ENCODE measurements around the gene OTOF. TPM values are rescaled to one million over a fixed set of nuclear protein-coding genes. Genes with fewer than 3 reads are reported as not detected.

Gene OTOF
- total and polyA plus RNA-seq, 2 donors (not counting 3 experiments of a cell fraction or from before 2014, with no cell fraction given) = 0.06 to 0.22 TPM

DNA sequence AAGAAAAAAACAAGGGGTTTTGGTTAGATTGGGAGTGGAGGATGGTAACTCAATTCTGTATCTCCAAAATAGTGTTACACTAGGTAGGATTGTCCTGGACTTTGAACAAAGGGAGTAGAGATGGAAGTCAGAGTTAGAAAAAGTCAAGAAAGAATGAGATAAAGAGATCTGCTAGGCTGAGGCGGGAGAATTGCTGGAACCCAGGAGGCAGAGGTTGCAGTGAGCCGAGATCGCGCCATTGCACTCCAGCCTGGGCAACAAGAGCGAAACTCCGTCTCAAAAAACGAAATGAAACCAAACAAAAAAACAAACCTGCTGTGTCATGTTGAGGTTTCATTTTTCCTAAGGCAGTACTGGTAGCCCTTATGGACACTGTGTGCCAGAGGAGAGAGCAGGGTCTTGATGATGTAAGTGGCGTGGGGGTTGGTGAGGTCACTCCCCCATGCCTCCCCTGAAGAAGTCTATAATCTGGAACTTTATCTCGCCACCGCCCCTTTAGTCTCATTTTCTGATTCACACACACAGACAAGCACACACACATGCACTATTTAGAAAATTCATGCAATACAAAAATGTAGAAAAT lies 65.7 kb downstream of the OTOF start:
- H3K27ac ChIP-seq (ENCODE audit: insufficient read depth, low read depth, low read length) = no peak overlapping the region
- H3K4me2 ChIP-seq (ENCODE audit: insufficient read depth, low read length) = no peak overlapping the region
- dilution Hi-C loops (cut with MboI; ENCODE audit: extremely low pct_ligation_motif_present, low sequenced_read_pairs) = no loop called here

DNA sequence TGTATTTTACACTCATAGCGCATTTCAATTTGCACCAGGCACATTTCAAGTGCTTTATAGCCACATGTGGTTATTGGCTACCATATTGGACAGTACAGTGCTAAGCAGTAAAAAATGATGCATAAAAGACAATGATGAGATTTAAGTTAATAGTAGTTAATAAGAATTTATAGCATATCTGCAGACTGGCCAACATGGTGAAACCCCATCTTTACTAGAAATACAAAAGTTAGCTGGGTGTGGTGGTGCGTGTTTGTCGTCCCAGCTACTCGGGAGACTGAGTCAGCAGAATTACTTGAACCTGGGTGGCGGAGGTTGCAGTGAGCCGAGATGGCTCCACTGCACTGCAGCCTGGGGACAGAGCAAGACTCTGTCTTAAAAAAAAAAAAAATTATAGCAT lies 66.5 kb downstream of the OTOF start:
- BruUV-seq (replicated peaks) = no TSS peak
- TF ChIP-seq FOS (IDR thresholded peaks at IDR 0.05; ENCODE audit: borderline replicate concordance, insufficient read depth, low read length) = no peak
- intact Hi-C loops (cut with micrococcal nuclease) = no loop called here

More for the DNA sequence above, 65.7 kb downstream of the OTOF start:
- DNase-seq (ENCODE audit: low read depth, low spot score) (no peak), FAIRE-seq (no peak)
- Histone ChIP-seq H3K4me1 (ENCODE audit: control insufficient read depth, extremely low read depth, insufficient read depth, low read length) (no peaks in the 10 kb centered on the region), H3K9ac (replicated peaks; ENCODE audit: extremely low read depth, insufficient read depth, low read length) (no peak overlapping the region), H3K27me3 (ENCODE audit: control insufficient read depth in 2 of 2, insufficient read depth in 2 of 2, low read length in 2 of 2) (peaks cover 1 to 7% of the 10 kb centered on the region in 2 experiments), H3K4me3 (replicated peaks in 1 of 3; ENCODE audit: insufficient read depth in 1 of 3, low read depth in 1 of 3, low read length in 3 of 3) (no peak overlapping the region), H3K36me3 (ENCODE audit: control insufficient read depth in 2 of 2, extremely low read depth in 1 of 2, insufficient read depth in 2 of 2, low read length in 2 of 2) (no peaks in the 10 kb centered on the region), H4K20me1 (replicated peaks; ENCODE audit: control insufficient read depth, extremely low read depth, insufficient read depth, low read length) (no peaks in the 10 kb centered on the region), H3K9me1 (replicated peaks; ENCODE audit: control insufficient read depth, extremely low read depth, insufficient read depth, low read length) (no peaks in the 10 kb centered on the region), H3K79me2 (ENCODE audit: control insufficient read depth, insufficient read depth, low read length) (no peaks in the 10 kb centered on the region), H2AFZ (ENCODE audit: low read depth, low read length) (no peak overlapping the region), H3K9me3 (replicated peaks; ENCODE audit: control insufficient read depth, insufficient read depth, low read length) (no peaks in the 10 kb centered on the region)
- intact Hi-C loops (cut with micrococcal nuclease) = no loop called here
- POLR2A ChIA-PET = no interaction called here
- CTCF ChIA-PET = no interaction called here
- TF ChIP-seq FOS (IDR thresholded peaks at IDR 0.05; ENCODE audit: borderline replicate concordance, insufficient read depth, low read length) = no peak
- no peak for TF ChIP-seq MYC (IDR thresholded peaks at IDR 0.05; ENCODE audit: low read depth, low read length)
- BruUV-seq (replicated peaks) = no TSS peak

More for the DNA sequence above, 66.5 kb downstream of the OTOF start:
- dilution Hi-C loops (cut with MboI; ENCODE audit: extremely low pct_ligation_motif_present, low sequenced_read_pairs) = no loop called here
- H3K9me1 ChIP-seq (replicated peaks; ENCODE audit: control insufficient read depth, extremely low read depth, insufficient read depth, low read length) = no peaks in the 10 kb centered on the region
- no peak overlapping the region for H2AFZ ChIP-seq (ENCODE audit: low read depth, low read length)
- peaks cover 1 to 7% of the 10 kb centered on the region in 2 experiments for H3K27me3 ChIP-seq (ENCODE audit: control insufficient read depth in 2 of 2, insufficient read depth in 2 of 2, low read length in 2 of 2)
- no peak overlapping the region for H3K4me3 ChIP-seq (replicated peaks in 1 of 3; ENCODE audit: insufficient read depth in 1 of 3, low read depth in 1 of 3, low read length in 3 of 3)
- no peaks in the 10 kb centered on the region for H4K20me1 ChIP-seq (replicated peaks; ENCODE audit: control insufficient read depth, extremely low read depth, insufficient read depth, low read length)
- POLR2A ChIA-PET = no interaction called here
- no peak overlapping the region for H3K9ac ChIP-seq (replicated peaks; ENCODE audit: extremely low read depth, insufficient read depth, low read length)
- no peaks in the 10 kb centered on the region for H3K79me2 ChIP-seq (ENCODE audit: control insufficient read depth, insufficient read depth, low read length)
- FAIRE-seq (no peak), DNase-seq (ENCODE audit: low read depth, low spot score) (no peak)
- H3K4me2 ChIP-seq (ENCODE audit: insufficient read depth, low read length) = no peak overlapping the region
- no peak overlapping the region for H3K27ac ChIP-seq (ENCODE audit: insufficient read depth, low read depth, low read length)
- no peaks in the 10 kb centered on the region for H3K9me3 ChIP-seq (replicated peaks; ENCODE audit: control insufficient read depth, insufficient read depth, low read length)
- CTCF ChIA-PET = no interaction called here
- H3K36me3 ChIP-seq (ENCODE audit: control insufficient read depth in 2 of 2, extremely low read depth in 1 of 2, insufficient read depth in 2 of 2, low read length in 2 of 2) = no peaks in the 10 kb centered on the region
- H3K4me1 ChIP-seq (ENCODE audit: control insufficient read depth, extremely low read depth, insufficient read depth, low read length) = no peaks in the 10 kb centered on the region

Data from endothelial cell of umbilical vein (primary cell).